Adrenal gland (tissue), 19 donors: ENCODE data around the gene PRKCZ. TPM values are rescaled to one million over a fixed set of nuclear protein-coding genes. Genes with fewer than 3 reads are reported as not detected.
A peak's percentile ranks its signal among the peaks of the same experiment; 100 is the strongest.

Experiments used
- DNase-seq, 7 donors: peaks; one replicate each; pipeline ENCODE4 v3.0.0-alpha.2; 2019 to 2020
- H3K27ac ChIP-seq, 5 donors: fragments of 200-600 bp; sonication (generic) in 4 of 5; 1 replicate in 3 of 5; 2 replicates in 2 of 5; pipeline versions ENCODE4 v1.5.1 to v1.8.0; 2016 to 2020; ENCODE audit warnings: mild to moderate bottlenecking in 1 of 5
- H3K27me3 ChIP-seq: fragments of 200-600 bp; 2 replicates; pipeline ENCODE4 v1.8.0; 2021
- H3K36me3 ChIP-seq, 2 donors: fragments of 200-600 bp; replicated peaks in 1 of 2; 1 replicate in 1 of 2; 2 replicates in 1 of 2; pipeline versions ENCODE4 v1.5.1 to v1.8.0; 2018 to 2022
- H3K4me1 ChIP-seq, 2 donors: fragments of 200-600 bp; replicated peaks in 1 of 2; 1 replicate in 1 of 2; 2 replicates in 1 of 2; pipeline versions ENCODE4 v1.5.1 to v1.8.0; 2018 to 2021
- H3K4me3 ChIP-seq, 4 donors: fragments of 200-600 bp; sonication (generic) in 3 of 4; one replicate each; pipeline ENCODE4 v1.5.1; 2016 to 2018
- H3K9me3 ChIP-seq, 3 donors: fragments of 200-600 bp; sonication (generic) in 1 of 3; replicated peaks in 1 of 3; 1 replicate in 2 of 3; 2 replicates in 1 of 3; pipeline versions ENCODE4 v1.5.1 to v1.8.0; 2016 to 2021
- POLR2A ChIP-seq, 2 donors: fragments of 450-650 bp; IDR thresholded peaks; one replicate each; pipeline ENCODE4 v1.6.1; 2017; ENCODE audit warnings: antibody characterized with exemption in 2 of 2, mild to moderate bottlenecking in 2 of 2, moderate library complexity in 1 of 2
- WGBS, 4 donors: extraction: QIAGEN DNeasy Blood & Tissue Kit in 2 of 4; methylation state at CpG; one replicate each; pipeline versions ENCODE4 v1.1.5 to v1.1.7; 2013 to 2017; 5-methylcytosine and 5-hydroxymethylcytosine counted together
- intact Hi-C, 2 donors: fragments of 100-400 bp; cut with DNase I; formaldehyde crosslinking; loops; one replicate each; pipeline versions ENCODE4 v1.14.1 to v1.15.0; 2022 to 2023
- long read RNA-seq, 10 donors: library from polyadenylated mRNA in 3 of 10; unstranded in 2 of 10; stranded (forward) in 1 of 10; transcript quantifications; one replicate each; pipeline ENCODE4 v2.0.0 and lab custom pipeline, GENCODE V29; 2021 to 2026
- polyA plus RNA-seq, 3 donors: library from polyadenylated mRNA; stranded (reverse); fragments of 200-250 nt in 2 of 3; fragments of 350-450 nt in 1 of 3; fragmentation: Illumina TruSeq in 1 of 3; extraction: RNeasy Lipid Tissue Mini Kit (QIAGEN cat#74804) in 1 of 3; gene quantifications; one replicate each; pipeline ENCODE4 v1.2.3, GENCODE V29; 2013 to 2014
- total RNA-seq, 9 donors: library from RNA; depleted of rRNA in 4 of 9; stranded (reverse); fragments of >200 nt in 4 of 9; fragments of 120-200 nt in 1 of 9; fragmentation: NEBNext Ultra II Directional in 1 of 9; extraction: Animal tissue kit (Norgen Biotek cat#: 25700) in 1 of 9; gene quantifications; one replicate each; pipeline versions ENCODE4 v1.1.0 to v1.2.4, GENCODE V29; 2013 to 2023
- TF ChIP-seq, protein P1 (sequence below), 6 experiments: fragments of 450-650 bp in 4 of 6; fragments of 200-600 bp in 2 of 6; sonication (generic) in 1 of 6; IDR thresholded peaks; 1 replicate in 5 of 6; 2 replicates in 1 of 6; pipeline versions ENCODE4 v1.5.1 to v1.8.0; 2016 to 2021; ENCODE audit warnings: antibody characterized with exemption in 6 of 6, mild to moderate bottlenecking in 2 of 6, moderate library complexity in 1 of 6
- donor health status: healthy with polysubstance abuse.
- donor health status: Bipolar disorder and iron deficiency.
- donor health status: DM: yes; HTN: yes; CAD: no.
- donor health status: DM: no; HTN: no; CAD: no.
- donor health status: DM: no; HTN: no; CAD: no.
- donor health status: DM: yes; HTN: yes; CAD: no.

PRKCZ gene
- total RNA-seq (10 to 100 TPM in 8 of 9 donors, 1 to 10 TPM in 1; 8.2 to 39.2 (median 23.9) TPM), polyA plus RNA-seq (10 to 100 TPM; 16.3 to 50.5 (median 34.5) TPM)
- long read RNA-seq, donor 1 = 0 reads
- long read RNA-seq, donor 2, partial matches to known transcripts = 0 of 1 reads
- long read RNA-seq, donor 2, other reads (novel, unspliced or antisense) = 0 of 1 reads
- long read RNA-seq, donor 3, partial matches to known transcripts = 0 of 1 reads
- long read RNA-seq, donor 3, other reads (novel, unspliced or antisense) = 0 of 1 reads
- long read RNA-seq, donor 4, partial matches to known transcripts = 2 of 4 reads
- long read RNA-seq, donor 4, other reads (novel, unspliced or antisense) = 0 of 4 reads
- long read RNA-seq, donor 5, transcript PRKCZ-201 (18 exons, 2,326 nt) = major isoform, 62 of 69 reads
- long read RNA-seq, donor 5, partial matches to known transcripts = 0 of 69 reads
- long read RNA-seq, donor 5, other reads (novel, unspliced or antisense) = 7 of 69 reads
- long read RNA-seq, donor 6, partial matches to known transcripts = 1 of 6 reads
- long read RNA-seq, donor 6, other reads (novel, unspliced or antisense) = 1 of 6 reads
- long read RNA-seq, donor 7, partial matches to known transcripts = 0 of 1 reads
- long read RNA-seq, donor 7, other reads (novel, unspliced or antisense) = 0 of 1 reads
- long read RNA-seq, donor 8, partial matches to known transcripts = 0 of 4 reads
- long read RNA-seq, donor 8, other reads (novel, unspliced or antisense) = 0 of 4 reads
- long read RNA-seq, donor 9, partial matches to known transcripts = 73 of 75 reads
- long read RNA-seq, donor 9, other reads (novel, unspliced or antisense) = 0 of 75 reads
- long read RNA-seq, donor 10, partial matches to known transcripts = 65 of 122 reads
- long read RNA-seq, donor 10, other reads (novel, unspliced or antisense) = 55 of 122 reads

DNA sequence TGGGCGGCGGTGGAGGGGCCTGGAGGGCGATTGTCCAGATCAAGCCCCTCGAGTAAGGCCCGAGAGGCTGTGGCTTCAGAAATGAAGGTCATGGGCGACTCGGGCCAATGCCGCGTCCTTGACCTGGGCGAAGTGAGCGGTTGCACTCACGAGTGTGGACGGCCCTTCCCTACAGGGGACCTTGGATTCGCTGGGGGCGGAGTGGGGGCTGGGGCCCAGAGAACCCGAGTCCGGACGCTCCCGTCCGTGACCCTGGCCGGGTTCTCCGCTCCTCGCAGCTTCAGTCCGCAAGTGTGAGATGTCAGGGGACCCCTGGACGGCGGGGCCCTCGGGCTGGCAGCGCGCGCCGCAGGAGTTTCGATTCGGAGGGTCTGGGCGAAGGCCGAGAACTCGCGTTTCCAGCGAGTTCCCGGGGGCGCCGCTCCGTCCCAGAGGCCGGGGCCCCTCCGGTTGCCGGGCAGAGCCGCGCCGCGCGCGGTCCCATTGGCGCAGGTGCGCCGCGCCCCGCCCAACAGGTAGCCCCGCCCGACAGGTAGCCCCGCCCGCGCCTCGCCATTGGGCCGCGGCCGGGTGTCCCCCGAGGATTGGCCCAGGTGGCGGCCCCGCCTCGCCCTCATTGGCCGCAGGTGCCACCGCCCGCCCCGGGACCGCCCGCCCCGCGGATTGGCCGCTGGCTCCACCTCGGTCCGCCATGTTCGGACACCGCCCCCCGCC lies at the start of gene PRKCZ:
Gene PRKCZ, plus strand, starts transcription at position 694 of the 714 bp plus-strand sequence. CDS start 220 bp downstream, outside the sequence.
- H3K27ac ChIP-seq = peak within 1 kb of the TSS in 4 of 5 donors; percentile 60 to 87 (median 78)
- intact Hi-C loops = loop anchor here in 1 of 2 donors (5.0 kb wide), 2 partner anchors 93 to 108 kb away; no protein-coding TSS in a partner anchor
- H3K4me1 ChIP-seq = peaks cover 13 to 36% of the 10 kb centered on the region in 2 donors
- TF ChIP-seq, protein P1, sequence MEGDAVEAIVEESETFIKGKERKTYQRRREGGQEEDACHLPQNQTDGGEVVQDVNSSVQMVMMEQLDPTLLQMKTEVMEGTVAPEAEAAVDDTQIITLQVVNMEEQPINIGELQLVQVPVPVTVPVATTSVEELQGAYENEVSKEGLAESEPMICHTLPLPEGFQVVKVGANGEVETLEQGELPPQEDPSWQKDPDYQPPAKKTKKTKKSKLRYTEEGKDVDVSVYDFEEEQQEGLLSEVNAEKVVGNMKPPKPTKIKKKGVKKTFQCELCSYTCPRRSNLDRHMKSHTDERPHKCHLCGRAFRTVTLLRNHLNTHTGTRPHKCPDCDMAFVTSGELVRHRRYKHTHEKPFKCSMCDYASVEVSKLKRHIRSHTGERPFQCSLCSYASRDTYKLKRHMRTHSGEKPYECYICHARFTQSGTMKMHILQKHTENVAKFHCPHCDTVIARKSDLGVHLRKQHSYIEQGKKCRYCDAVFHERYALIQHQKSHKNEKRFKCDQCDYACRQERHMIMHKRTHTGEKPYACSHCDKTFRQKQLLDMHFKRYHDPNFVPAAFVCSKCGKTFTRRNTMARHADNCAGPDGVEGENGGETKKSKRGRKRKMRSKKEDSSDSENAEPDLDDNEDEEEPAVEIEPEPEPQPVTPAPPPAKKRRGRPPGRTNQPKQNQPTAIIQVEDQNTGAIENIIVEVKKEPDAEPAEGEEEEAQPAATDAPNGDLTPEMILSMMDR (IDR thresholded peaks at IDR 0.05) = no peak
- TF ChIP-seq POLR2A (IDR thresholded peaks at IDR 0.05) = peak in 1 of 2 donors; percentile 47
- H3K36me3 ChIP-seq = no peaks in the 10 kb centered on the region
- H3K27me3 ChIP-seq = no peaks in the 10 kb centered on the region
- H3K9me3 ChIP-seq = no peaks in the 10 kb centered on the region
- peak within 1 kb of the TSS; percentile 44 to 92 (median 57) for H3K4me3 ChIP-seq
- 0 to 1% (median 1%) methylated on average over 10 to 83 of the region's 83 CpGs for WGBS, 4 donors
- peak; percentile 92 to 95 (median 95) for DNase-seq

DNA sequence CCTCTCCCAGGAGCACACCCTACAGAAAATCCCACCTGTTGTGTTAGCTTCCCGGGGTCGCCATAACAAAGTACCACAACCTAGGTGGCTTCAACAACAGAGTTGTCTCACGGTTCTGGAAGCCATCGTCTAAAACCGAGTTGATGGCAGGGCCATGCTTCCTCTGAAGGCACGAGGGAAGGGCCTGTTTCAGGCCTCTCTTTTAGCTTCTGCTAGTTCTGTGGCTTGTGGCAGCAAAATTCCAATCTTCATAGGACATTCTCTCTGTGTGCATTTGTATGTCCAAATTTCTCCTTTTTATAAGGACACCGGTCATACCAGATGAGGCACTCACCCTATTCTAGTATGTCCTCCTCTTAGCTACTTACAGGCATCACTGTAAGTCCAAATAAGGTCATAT lies 49.8 kb upstream of the PRKCZ start:
- WGBS, 4 donors = 89 to 93% (median 90%) methylated on average over 7 of the region's 7 CpGs
- no peak overlapping the region for H3K27ac ChIP-seq
- no peaks in the 10 kb centered on the region for H3K36me3 ChIP-seq
- no peaks in the 10 kb centered on the region for H3K4me1 ChIP-seq
- TF ChIP-seq, protein P1 (IDR thresholded peaks at IDR 0.05) = no peak
- no peak for TF ChIP-seq POLR2A (IDR thresholded peaks at IDR 0.05)
- H3K9me3 ChIP-seq = no peaks in the 10 kb centered on the region
- DNase-seq = no peak
- H3K27me3 ChIP-seq = peaks cover 21% of the 10 kb centered on the region
- intact Hi-C loops = no loop called here
- H3K4me3 ChIP-seq = no peak overlapping the region

DNA sequence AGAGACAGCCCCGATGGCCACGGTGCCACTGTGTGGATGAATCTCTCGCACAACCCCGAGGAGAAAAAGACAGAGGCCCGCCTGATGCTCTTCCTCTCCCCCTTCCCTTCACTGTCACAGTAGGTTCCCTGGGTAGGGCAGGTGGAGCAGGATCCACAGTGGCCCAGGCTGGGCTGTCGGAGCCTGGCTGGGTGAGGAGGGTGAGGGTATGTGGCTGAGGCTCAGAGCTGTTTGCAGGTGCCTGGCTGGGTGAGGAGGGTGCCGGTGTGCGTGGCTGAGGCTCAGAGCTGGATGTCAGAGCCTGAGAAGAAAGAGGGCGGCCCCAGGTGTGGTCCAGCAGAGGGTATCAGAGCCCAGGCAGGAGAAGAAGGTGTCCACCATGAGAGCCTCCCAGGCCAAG lies 49.4 kb upstream of the PRKCZ start:
- DNase-seq = no peak
- H3K4me3 ChIP-seq = no peak overlapping the region
- no peaks in the 10 kb centered on the region for H3K36me3 ChIP-seq
- no peak overlapping the region for H3K27ac ChIP-seq
- 89 to 96% (median 90%) methylated on average over 6 to 9 of the region's 9 CpGs for WGBS, 4 donors
- H3K4me1 ChIP-seq = no peaks in the 10 kb centered on the region
- no peak for TF ChIP-seq POLR2A (IDR thresholded peaks at IDR 0.05)
- TF ChIP-seq, protein P1 (IDR thresholded peaks at IDR 0.05) = no peak
- H3K27me3 ChIP-seq = peaks cover 21% of the 10 kb centered on the region
- H3K9me3 ChIP-seq = no peaks in the 10 kb centered on the region
- intact Hi-C loops = no loop called here
